ENCODE data around the gene NEK1.
"Not testable (repeated sequence)": the region's sequence is repeated elsewhere in the genome, so short reads cannot be mapped to it uniquely, and the experiment has no call there.

Gene NEK1

GRCh38 chr4:169427727-169428126 is 184.7 kb downstream of the NEK1 start:
- not testable (repeated sequence) for DNase-seq (ENCODE audit: low read depth in 2 of 2)

- no peak for DNase-seq (ENCODE audit: low read depth in 2 of 2)
These were observed 192.1 kb downstream of the NEK1 start for GRCh38 chr4:169420291-169420690.

DNA sequence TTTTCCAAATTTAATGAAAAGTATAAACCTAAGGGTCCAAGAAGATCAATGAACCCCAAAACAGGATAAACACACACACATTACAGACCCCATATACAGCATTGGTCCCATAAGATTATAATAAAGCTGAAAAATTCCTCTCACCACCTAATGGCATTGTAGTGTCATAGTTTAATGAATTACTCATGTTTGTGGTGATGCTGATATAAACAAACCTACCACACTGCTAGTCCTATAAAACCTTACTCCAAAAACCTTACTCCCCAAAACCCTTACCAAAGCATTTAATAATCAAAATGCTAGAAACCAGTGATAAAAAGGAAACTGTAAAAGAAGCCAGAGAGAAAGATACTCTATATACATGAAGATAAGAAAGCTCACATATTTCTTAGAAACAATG is 193.5 kb downstream of the NEK1 start:
- DNase-seq (ENCODE audit: low read depth in 2 of 2) = no peak

DNA sequence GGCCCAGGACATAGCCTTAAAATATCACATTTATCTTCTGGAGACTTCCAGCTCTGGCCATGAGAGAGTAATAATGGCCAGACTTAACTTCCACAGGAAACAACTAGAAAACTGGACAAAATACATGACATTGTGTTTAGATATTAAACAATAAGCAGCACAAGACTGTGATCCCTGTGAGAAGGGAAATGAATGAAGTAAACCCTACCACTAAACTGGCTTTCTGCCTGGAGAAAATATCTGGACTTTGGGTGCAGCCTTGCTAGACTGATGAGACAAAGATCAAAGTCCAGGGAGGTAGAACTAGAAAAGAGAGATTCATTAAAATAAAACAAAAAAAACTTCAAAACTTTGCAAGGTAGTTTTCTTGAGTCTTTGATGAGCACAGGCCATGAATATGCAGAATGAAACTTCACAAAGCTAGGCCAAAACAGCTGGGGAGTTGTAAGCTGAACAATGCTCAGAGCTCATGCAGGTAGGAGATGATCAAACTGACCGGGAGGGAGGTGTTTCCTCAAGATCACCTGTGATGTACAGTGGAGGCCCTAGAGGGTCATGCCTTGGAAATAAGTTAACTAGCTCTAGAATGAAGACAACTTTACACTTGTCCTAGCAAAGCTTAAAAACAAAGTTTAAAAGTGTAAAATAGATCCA is 194.6 kb downstream of the NEK1 start:
- no peak for DNase-seq (ENCODE audit: low read depth in 2 of 2)

DNA sequence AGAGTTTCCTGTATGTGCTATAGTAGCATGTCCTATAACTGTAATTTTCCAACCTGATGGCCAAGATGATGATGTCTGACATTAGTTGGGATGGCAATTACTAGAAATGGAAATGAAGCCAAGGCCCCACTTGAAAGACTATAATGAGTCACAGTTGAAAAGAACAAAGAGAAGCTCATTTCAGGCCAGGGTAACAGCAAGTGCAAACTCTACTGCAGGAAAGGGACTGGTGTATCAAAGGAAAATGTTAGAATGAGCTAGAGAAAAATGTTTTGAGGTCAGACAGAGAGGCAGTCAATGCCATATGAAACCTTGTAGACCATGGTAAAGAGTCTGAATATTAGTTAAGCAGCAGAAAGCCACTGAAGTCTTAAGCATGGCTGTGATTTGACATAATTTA is 195.4 kb downstream of the NEK1 start:
- DNase-seq (ENCODE audit: low read depth in 2 of 2) = no peak

GRCh38 chr4:169416461-169416860 is 195.9 kb downstream of the NEK1 start:
- DNase-seq (ENCODE audit: low read depth in 2 of 2) = no peak

- DNase-seq (ENCODE audit: low read depth in 2 of 2) = no peak
These were observed 197.5 kb downstream of the NEK1 start for GRCh38 chr4:169414913-169415312.

DNA sequence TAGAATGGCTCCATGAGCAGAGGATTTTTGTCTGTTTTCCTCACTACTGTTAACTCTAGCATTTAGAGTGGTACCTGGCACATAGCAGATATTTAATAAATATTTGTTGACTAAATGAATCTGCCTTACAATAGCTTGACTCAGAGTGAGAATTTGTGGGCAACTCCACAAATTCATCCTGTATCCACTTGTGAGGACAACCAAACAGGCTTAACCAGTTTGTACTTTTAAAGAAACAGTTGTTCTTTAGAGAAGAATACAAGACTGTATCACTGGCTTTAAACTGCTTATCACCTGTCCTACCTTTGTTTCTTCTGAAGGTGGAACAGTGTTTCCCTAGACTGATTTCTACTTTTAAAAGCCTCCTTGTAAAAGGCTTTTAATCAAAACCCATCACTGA is 200.3 kb downstream of the NEK1 start:
- DNase-seq (ENCODE audit: low read depth in 2 of 2) = no peak

DNA sequence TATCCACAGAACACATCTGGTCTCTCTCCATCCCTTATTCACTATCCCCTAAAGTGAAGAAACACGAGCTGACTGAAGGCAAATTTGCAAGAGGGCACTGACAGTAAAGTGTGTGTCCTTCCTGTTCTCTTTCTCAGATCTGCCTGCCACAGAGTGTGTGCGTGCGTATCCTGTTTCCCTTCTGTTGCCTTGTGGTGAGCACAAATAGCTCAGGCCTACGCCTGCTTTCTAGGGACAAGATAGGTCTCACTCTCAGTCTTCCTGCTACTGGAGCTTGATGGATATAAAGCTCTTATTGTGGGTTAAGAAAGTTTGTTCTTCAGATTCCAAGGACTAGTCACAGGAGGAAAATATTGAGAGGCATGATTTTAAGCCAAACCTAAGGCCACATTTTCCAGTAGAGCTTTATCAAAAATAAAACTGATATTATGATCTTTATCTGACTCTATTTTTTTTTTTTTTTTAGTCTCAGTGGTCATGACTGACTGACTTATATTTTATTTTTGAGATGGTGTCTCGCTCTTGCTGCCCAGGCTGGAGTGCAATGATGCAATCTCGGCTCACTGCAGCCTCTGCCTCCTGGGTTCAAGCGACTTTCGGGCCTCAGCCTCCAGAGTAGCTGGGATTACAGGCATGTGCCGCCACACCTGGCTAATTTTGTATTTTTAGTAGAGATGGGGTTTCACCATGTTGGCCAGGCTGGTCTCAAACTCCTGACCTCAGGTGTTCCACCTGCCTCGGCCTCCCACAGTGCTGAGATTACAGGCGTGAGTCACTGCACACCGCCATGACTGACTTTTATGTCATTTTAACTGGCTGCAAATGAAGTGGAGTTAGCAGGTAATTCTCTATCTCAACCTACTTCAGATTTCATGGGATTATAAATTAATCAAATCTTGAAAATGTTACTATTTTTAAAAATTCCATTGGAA is 201.3 kb downstream of the NEK1 start:
- peak; percentile 31 to 37 for DNase-seq (ENCODE audit: low read depth in 2 of 2)

- DNase-seq (ENCODE audit: low read depth in 2 of 2) = no peak
These were observed 205.1 kb downstream of the NEK1 start for GRCh38 chr4:169407217-169407845.

DNA sequence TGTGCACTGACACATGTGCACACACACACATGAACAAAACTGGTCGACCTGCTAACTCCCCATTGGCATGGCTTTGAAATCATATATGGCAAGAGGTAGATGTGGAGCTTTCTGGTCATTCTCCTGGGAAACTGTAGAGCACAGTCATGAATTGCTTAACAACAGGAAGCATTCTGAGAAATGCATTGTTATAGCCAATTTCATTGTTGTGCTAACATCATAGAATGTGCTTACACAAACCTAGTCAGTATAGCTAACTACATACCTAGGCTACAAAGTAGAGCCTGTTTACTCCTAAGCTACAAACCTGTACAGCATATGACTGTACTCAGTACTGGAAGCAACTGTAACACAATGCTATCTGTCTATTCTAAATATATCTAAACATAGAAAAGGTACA is 207.4 kb downstream of the NEK1 start:
- DNase-seq (ENCODE audit: low read depth in 2 of 2) = no peak

DNA sequence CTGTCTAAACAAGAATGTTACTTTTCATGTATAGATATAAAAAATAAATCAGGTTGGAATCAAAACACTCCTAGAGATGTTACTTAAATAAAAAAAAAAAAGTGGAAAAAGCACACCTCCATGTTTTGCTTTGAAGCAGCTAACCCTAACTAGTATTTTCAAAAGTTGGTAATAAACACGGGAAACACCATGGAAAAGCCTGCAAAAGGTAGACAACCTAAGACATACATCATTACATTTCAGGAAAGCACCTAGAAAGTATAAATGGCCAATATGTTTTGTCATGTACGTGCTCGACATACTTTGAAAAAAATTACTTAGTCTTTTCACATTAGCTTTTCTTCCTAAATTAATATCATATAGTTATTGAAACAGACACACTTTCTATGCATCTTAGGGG is 211.6 kb downstream of the NEK1 start:
- no peak for DNase-seq (ENCODE audit: low read depth in 2 of 2)

GRCh38 chr4:169399976-169400767 is 212.2 kb downstream of the NEK1 start:
- no peak for DNase-seq (ENCODE audit: low read depth in 2 of 2)

- DNase-seq (ENCODE audit: low read depth in 2 of 2) = no peak
These were observed 214.1 kb downstream of the NEK1 start for GRCh38 chr4:169398316-169398715.

DNA sequence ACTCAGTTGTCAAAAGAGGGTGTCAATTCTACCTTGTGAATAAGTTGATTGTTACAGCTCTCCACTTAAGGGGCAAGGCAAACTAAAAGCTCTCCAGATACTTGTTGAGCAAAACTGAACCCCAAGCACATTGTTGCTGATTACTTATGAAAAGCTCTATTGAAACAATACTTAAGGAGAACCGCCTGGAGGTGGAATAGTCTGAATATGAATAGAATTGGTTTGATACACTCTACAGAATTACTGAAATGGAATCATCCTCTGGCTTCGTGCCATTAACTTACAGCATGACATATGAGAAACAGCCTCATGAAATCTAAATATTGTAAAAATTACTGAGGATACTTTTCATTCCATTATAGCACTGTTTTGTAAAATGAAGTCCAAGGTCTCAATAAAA is 214.6 kb downstream of the NEK1 start:
- no peak for DNase-seq (ENCODE audit: low read depth in 2 of 2)

- no peak for DNase-seq (ENCODE audit: low read depth in 2 of 2)
These were observed 227.0 kb downstream of the NEK1 start for GRCh38 chr4:169385376-169385775.

GRCh38 chr4:169384779-169385178 is 227.6 kb downstream of the NEK1 start:
- no peak for DNase-seq (ENCODE audit: low read depth in 2 of 2)

GRCh38 chr4:169383724-169384123 is 228.7 kb downstream of the NEK1 start:
- no peak for DNase-seq (ENCODE audit: low read depth in 2 of 2)

- no peak for DNase-seq (ENCODE audit: low read depth in 2 of 2)
These were observed 232.7 kb downstream of the NEK1 start for GRCh38 chr4:169379688-169380087.

DNA sequence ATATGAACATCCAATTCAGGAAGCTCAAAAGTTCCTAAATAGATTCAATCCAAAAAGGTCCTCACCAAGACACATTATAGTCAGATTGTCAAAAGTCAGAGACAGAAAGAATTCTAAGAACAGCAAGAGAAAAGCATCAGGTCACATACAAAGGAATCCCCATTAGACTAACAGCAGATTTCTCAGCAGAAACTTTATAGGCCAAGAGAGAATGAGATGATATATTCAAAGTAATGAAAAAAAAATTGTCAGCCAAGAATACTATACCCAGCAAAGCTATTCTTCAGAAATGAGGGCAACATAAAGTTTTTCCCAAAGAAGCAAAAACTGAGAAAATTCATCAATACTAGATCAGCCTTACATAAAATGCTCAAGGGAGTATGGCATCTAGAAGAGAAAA is 235.0 kb downstream of the NEK1 start:
- DNase-seq (ENCODE audit: low read depth in 2 of 2) = no peak

GRCh38 chr4:169376421-169376820 is 236.0 kb downstream of the NEK1 start:
- DNase-seq (ENCODE audit: low read depth in 2 of 2) = no peak

- DNase-seq (ENCODE audit: low read depth in 2 of 2) = no peak
These were observed 239.6 kb downstream of the NEK1 start for GRCh38 chr4:169372791-169373190.

Data from stimulated activated CD8-positive, alpha-beta memory T cell treated with anti-CD3 and anti-CD28 coated beads, Interleukin-15, amount 100 ng/mL, for 48 hours (primary cell).